ENCODE measurements around the gene NNT.

DNA sequence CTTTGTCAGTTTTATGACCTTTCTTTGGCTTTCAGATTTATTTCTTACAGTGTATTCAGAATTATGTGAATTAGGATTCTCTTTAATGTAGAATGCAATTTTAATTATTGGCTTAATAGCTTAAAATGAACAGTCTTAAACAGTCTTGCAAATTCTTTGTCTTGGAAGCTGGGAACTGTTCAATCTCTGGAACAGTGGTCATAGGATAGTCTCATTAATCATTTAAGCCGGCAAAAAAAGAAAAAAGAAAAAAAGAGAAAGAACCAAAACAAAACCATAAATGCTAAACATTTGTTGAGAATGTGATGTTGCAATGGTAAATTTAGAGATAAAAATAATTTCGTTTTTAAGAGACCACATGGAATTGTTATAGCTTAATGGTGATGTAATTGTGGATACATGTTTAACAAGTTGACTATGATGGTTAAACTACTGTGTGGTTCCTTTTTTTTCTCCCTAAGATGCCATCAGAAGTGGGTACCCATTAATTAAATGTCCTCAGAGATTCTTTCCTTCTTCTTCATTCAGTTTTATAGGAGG lies 61.6 kb downstream of the NNT start:
- TF ChIP-seq, protein P1, sequence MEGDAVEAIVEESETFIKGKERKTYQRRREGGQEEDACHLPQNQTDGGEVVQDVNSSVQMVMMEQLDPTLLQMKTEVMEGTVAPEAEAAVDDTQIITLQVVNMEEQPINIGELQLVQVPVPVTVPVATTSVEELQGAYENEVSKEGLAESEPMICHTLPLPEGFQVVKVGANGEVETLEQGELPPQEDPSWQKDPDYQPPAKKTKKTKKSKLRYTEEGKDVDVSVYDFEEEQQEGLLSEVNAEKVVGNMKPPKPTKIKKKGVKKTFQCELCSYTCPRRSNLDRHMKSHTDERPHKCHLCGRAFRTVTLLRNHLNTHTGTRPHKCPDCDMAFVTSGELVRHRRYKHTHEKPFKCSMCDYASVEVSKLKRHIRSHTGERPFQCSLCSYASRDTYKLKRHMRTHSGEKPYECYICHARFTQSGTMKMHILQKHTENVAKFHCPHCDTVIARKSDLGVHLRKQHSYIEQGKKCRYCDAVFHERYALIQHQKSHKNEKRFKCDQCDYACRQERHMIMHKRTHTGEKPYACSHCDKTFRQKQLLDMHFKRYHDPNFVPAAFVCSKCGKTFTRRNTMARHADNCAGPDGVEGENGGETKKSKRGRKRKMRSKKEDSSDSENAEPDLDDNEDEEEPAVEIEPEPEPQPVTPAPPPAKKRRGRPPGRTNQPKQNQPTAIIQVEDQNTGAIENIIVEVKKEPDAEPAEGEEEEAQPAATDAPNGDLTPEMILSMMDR (IDR thresholded peaks at IDR 0.05), result no peak
- TF ChIP-seq POLR2A (IDR thresholded peaks at IDR 0.05), result no peak
- TF ChIP-seq EP300 (IDR thresholded peaks at IDR 0.05; ENCODE audit: low read depth), result no peak
